Muscle layer of duodenum (tissue), 2 donors: ENCODE results near the gene FOXB1.

Source experiments
- H3K27ac ChIP-seq: one replicate; pipeline ENCODE4 v1.7.0; 2013; ENCODE audit warnings: mild to moderate bottlenecking, low read length
- H3K27me3 ChIP-seq: one replicate; pipeline ENCODE4 v1.7.0; 2013; ENCODE audit warnings: low read depth, mild to moderate bottlenecking, control low read depth, low read length
- H3K36me3 ChIP-seq, 2 donors: one replicate each; pipeline ENCODE4 v1.7.0; 2013; ENCODE audit warnings: low read length in 2 of 2, control low read depth in 1 of 2, mild to moderate bottlenecking in 1 of 2; ENCODE audit not compliant: insufficient read depth in 2 of 2, control insufficient read depth in 1 of 2
- H3K4me1 ChIP-seq, 2 donors: one replicate each; pipeline ENCODE4 v1.7.0; 2013; ENCODE audit warnings: low read length in 2 of 2, mild to moderate bottlenecking in 2 of 2, control low read depth in 1 of 2, moderate library complexity in 1 of 2; ENCODE audit not compliant: insufficient read depth in 2 of 2, control insufficient read depth in 1 of 2
- H3K4me3 ChIP-seq, 2 donors: one replicate each; pipeline ENCODE4 v1.7.0; 2013; ENCODE audit warnings: low read length in 2 of 2, low read depth in 1 of 2, mild to moderate bottlenecking in 1 of 2
- H3K9me3 ChIP-seq, 2 donors: one replicate each; pipeline ENCODE4 v1.7.0; 2013; ENCODE audit warnings: low read length in 2 of 2, control low read depth in 1 of 2, mild to moderate bottlenecking in 1 of 2; ENCODE audit not compliant: control insufficient read depth in 1 of 2
- donor health status: healthy.

The FOXB1 gene

DNA sequence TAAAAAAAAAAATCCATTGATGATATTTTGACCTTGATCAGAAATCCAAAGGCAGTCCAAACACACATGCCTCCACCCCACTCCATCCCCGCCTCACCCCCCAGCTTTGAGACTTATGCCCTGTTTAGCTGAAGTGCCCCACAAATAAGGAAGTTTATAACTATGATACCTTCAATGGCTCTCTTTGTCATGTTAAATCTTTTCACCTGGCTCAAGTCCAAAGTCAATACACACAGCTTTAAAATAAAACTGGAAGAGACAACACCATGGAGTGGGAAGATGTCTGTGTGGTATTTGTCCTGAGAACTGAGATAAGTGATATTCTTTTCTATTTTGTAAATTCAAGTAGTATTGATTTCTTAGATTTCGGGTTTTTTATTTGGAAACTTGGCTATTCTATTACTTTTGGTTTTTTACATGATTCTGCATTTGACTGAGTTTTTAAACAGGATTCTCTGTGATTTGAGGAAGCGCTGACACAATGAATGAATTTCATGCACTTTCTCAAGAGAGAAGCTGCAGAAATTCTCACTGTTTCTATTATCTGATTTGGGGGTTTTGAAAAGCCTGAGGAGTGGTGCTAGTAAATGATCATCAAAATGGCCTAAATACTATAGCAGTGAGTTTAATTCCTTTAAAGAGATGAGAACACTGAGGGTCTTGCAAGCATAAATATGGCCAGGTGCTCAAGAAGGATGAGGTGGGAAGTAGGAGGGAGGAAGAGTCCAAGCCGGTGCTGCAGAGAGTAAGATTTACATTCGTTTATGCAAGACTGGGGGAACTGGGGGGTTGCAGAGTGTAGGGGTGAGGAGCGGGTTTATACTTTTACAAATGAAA is 5.2 kb downstream of the FOXB1 start:
- H3K27me3 ChIP-seq: peaks cover 44% of the 10 kb centered on the region
- no peak overlapping the region for H3K4me3 ChIP-seq
- H3K4me1 ChIP-seq: peaks cover 0 to 26% of the 10 kb centered on the region in 2 donors
- H3K27ac ChIP-seq: no peak overlapping the region
- H3K9me3 ChIP-seq: no peaks in the 10 kb centered on the region
- no peaks in the 10 kb centered on the region for H3K36me3 ChIP-seq

DNA sequence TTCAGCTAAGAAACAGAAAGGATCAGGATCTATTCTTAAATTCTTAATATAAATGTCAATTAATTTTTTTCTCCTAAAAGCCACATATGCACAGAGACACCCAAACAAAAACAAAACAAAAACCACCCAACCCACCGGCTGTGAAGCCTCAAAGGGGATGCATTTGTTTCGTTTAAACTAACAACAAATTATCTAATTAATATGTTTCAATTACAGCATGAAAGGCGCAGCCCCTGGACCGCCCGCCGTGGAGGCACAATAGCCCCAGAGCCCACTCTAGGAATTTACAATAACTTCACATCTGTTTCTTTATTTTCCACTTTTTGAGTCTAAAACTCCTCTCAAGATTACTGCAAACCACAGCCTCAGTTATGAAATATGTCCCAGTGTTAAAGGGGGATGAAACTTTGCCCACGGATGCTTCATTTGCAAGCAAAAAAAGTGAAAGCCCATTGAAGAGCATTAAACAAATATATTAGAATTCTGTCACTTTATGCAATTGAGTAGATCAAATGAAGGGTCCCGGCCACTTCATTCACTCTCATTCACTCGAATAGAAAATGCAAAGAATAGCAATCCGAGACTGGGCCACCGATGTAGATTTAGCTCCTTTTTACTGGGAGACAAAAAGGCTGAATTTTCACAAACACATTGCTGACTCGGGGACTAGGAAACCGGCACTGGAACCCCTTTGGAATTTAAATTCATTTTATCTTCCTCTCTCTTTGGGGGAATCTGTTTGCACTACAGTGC is 6.0 kb downstream of the FOXB1 start:
- H3K9me3 ChIP-seq: no peaks in the 10 kb centered on the region
- H3K27ac ChIP-seq: no peak overlapping the region
- H3K36me3 ChIP-seq: no peaks in the 10 kb centered on the region
- peaks cover 36% of the 10 kb centered on the region for H3K27me3 ChIP-seq
- H3K4me1 ChIP-seq: peaks cover 0 to 18% of the 10 kb centered on the region in 2 donors
- H3K4me3 ChIP-seq: no peak overlapping the region

DNA sequence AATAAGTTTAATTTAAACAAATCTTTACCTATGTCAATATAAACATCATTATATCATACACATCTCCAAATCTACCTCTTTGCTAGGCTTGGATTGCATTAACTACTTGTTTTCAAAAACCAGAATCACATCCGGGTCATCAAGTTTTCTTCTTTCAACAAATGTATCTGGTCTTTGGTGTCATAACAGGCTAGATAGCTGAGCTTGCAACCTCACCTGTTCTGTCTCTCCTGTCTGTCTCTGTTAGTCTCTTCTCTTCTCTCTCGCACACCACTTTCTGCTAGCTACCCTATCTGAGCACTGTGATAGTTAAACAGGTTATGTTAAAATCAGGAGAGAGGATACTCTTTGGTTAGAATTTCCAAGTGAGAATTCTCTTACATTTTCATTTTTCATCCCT is 6.7 kb downstream of the FOXB1 start:
- Histone ChIP-seq H3K27ac (no peak overlapping the region), H3K36me3 (no peaks in the 10 kb centered on the region), H3K4me1 (peaks cover 0 to 11% of the 10 kb centered on the region in 2 donors), H3K9me3 (no peaks in the 10 kb centered on the region), H3K4me3 (no peak overlapping the region), H3K27me3 (peaks cover 29% of the 10 kb centered on the region)

DNA sequence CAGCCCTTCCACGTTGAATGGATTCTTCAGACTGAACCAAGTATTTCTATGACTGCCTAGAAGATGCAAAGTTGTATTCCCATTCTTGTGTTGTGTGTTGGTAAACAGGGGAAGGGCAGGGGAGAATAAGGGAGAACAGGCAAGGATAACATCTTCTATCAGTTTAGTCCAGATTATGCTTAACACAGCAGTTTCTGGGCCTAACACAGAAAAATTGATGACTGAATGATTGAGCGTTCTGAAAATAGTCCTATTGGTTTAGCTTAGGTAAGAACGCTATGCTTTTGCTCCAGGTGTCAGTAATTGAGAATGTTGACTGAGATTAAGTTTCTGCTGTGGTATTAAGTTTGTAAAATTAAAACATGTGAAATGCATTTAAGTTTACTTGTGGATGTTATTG is 8.6 kb downstream of the FOXB1 start:
- H3K9me3 ChIP-seq: peaks cover 4 to 6% of the 10 kb centered on the region in 2 donors
- H3K4me1 ChIP-seq: no peaks in the 10 kb centered on the region
- H3K4me3 ChIP-seq: no peak overlapping the region
- H3K27ac ChIP-seq: no peak overlapping the region
- peaks cover 22% of the 10 kb centered on the region for H3K27me3 ChIP-seq
- H3K36me3 ChIP-seq: no peaks in the 10 kb centered on the region

DNA sequence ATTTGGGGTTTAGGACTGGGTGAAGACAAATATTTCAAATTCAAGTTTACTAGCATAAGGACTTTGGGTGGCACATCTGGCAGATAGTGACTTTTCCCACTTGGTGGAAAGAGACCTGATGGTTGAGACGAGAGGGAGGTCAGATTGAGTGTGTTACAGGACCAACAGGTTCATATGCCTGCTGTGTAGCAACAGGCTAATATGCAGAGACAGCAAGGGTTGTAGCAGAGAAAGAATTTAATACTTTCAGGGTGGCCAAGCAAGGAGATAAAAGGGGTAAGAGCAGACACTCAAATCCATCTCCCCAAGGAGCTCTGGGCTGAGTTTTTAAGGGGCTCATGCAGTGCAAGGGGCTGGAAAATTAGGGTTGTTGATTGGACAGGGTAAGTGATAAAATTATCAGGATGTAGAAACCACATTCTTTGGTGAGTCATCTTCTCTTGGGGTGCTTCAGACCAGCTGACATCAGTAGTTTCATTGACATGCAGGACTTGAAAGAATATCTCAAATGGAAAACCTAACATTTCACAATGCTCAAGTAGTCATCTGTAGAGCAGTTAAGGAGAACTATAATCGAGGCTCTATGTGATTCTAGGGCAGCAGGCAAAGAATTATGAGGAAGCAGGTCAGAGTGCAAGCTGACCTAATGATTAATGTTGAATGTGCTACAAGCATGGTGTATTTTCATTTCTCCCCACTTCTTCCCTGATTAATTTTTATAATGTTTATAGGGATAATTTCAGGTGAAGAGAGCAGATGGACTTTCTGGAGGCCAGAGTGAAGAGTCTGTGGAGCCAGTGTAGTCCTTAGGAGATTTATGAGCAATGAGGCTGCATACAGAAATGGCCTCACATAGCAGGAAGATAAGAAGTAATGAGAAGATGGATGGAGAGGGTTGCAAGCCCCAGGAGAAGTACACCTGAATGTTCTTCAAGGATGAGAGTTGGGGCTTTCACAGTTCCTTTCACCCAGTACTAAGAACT is 13.7 kb downstream of the FOXB1 start:
- H3K27ac ChIP-seq: no peak overlapping the region
- H3K27me3 ChIP-seq: no peaks in the 10 kb centered on the region
- H3K36me3 ChIP-seq: no peaks in the 10 kb centered on the region
- peaks cover 7 to 11% of the 10 kb centered on the region in 2 donors for H3K9me3 ChIP-seq
- no peaks in the 10 kb centered on the region for H3K4me1 ChIP-seq
- H3K4me3 ChIP-seq: no peak overlapping the region

DNA sequence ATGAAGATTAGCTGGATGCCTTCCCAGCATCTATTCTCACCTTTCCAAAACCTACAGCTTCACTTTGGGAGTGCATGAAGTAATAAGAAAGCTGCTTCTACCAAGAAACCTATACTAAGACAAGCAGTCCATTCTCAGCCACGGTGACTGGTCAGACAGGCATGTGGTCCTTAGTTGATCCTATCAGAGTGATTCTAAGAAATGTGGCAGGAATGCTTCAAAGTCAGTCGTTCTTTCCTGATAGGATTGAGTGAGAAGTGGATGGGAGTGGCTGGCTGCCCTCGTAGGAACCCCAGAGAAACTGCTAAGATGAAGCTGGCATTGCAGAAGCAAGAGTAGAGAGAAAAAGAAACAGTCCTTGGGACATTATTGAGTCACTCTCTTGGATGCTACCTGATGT is 16.6 kb downstream of the FOXB1 start:
- H3K9me3 ChIP-seq: peaks cover 7 to 11% of the 10 kb centered on the region in 2 donors
- no peaks in the 10 kb centered on the region for H3K36me3 ChIP-seq
- H3K27ac ChIP-seq: no peak overlapping the region
- H3K27me3 ChIP-seq: no peaks in the 10 kb centered on the region
- H3K4me1 ChIP-seq: no peaks in the 10 kb centered on the region
- H3K4me3 ChIP-seq: no peak overlapping the region

DNA sequence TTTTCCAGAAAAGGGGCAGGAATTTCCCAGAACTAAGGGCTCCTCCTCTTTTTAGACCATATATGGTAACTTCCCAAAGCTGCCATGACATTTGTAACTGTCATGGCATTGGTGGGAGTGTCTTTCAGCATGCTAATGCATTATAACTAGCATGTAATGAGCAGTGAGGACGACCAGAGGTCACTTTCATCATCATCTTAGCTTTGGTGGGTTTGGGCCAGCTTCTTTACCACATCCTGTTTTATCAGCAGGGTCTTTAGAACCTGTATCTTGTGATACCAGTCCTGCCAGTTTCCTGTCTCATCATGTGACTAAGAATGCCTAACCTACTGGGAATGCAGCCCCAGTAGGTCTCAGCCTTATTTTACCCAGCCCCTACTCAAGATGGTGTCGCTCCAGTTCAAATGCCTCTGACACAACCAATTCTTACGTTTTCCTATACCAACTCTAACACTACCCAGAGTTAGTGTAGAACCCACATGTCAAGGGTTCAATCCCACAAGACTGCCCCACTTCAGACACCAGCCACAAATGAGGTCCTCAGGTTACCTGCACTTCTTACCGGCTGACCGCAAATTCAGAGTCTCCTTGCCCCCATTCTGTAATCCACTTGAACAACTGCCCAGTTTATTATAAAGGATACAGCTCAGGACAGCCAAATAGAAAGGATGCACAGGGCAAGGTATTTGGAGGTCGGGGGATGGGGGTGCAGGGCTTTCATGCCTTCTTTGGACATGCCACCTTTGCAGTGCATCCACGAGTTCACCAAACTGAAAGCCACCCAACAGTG is 17.7 kb downstream of the FOXB1 start:
- Histone ChIP-seq H3K36me3 (no peaks in the 10 kb centered on the region), H3K9me3 (peaks cover 7 to 11% of the 10 kb centered on the region in 2 donors), H3K27ac (no peak overlapping the region), H3K27me3 (no peaks in the 10 kb centered on the region), H3K4me1 (no peaks in the 10 kb centered on the region), H3K4me3 (no peak overlapping the region)

DNA sequence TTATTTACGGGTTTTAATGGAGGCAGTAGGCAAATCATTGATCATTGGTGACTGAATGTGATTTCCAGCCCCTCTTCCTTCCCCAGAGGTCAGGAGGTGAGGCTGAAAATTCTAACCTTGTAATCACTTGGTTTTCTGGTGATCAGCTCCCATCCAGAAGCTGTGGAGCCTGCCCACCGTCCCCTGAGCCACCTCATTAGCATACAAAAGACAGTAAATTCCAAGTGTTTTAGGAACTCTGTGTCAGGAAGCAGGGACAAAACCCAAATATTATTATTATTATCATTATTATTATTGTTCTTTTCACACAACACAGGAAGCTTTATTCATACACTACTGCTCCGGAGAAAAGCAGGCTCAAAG is 18.2 kb downstream of the FOXB1 start:
- no peak overlapping the region for H3K27ac ChIP-seq
- H3K4me3 ChIP-seq: no peak overlapping the region
- peaks cover 5 to 10% of the 10 kb centered on the region in 2 donors for H3K9me3 ChIP-seq
- no peaks in the 10 kb centered on the region for H3K4me1 ChIP-seq
- no peaks in the 10 kb centered on the region for H3K27me3 ChIP-seq
- H3K36me3 ChIP-seq: no peaks in the 10 kb centered on the region

DNA sequence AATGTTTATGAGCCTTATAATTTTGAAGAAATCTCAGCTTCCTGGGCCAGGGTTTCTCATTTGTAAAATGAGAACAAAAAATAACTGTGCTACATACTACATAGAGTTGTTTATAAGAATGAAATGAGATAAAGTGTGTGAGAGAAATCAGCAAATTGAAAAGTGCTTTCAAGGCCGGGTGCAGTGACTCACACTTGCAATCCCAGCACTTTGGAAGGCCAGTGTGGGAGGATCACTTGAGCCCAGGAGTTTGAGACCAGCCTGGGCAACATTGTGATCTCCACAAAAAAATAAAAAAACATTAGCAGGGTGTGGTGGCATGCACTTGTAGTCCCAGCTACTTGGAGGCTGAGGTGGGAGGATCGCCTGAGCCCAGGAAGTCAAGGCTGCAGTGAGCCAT is 22.4 kb downstream of the FOXB1 start:
- Histone ChIP-seq H3K27me3 (no peaks in the 10 kb centered on the region), H3K4me1 (no peaks in the 10 kb centered on the region), H3K27ac (no peak overlapping the region), H3K36me3 (no peaks in the 10 kb centered on the region), H3K9me3 (no peaks in the 10 kb centered on the region), H3K4me3 (no peak overlapping the region)

DNA sequence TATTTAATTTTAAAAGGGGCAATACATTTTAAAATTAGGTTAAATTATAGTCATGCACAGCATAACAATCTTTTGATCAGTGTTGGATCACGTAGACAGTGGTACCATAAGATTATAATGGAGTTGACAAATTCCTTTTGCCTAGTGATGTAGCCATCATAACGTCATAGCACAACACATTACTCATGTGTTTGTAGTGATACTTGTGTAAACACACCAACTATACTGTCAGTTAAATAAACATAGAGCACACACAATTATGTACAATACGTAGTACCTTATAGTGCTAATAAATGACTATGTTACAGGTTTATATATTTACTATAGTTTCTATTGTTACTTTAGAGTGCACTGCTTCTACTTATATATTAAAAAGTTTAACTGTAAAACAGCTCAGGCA is 31.2 kb downstream of the FOXB1 start:
- Histone ChIP-seq H3K4me1 (no peaks in the 10 kb centered on the region), H3K27me3 (no peaks in the 10 kb centered on the region), H3K9me3 (no peaks in the 10 kb centered on the region), H3K36me3 (no peaks in the 10 kb centered on the region), H3K27ac (no peak overlapping the region), H3K4me3 (no peak overlapping the region)
